HG02588 (cell line): ENCODE data around the gene BRAT1.

Experiments
- ATAC-seq: cut with Tn5 transposase; IDR thresholded peaks from one replicate; pipeline ENCODE4 v1.9.1; 2021; ENCODE audit warnings: mild to moderate bottlenecking, moderate library complexity; ENCODE audit not compliant: unreplicated experiment

The BRAT1 gene

DNA sequence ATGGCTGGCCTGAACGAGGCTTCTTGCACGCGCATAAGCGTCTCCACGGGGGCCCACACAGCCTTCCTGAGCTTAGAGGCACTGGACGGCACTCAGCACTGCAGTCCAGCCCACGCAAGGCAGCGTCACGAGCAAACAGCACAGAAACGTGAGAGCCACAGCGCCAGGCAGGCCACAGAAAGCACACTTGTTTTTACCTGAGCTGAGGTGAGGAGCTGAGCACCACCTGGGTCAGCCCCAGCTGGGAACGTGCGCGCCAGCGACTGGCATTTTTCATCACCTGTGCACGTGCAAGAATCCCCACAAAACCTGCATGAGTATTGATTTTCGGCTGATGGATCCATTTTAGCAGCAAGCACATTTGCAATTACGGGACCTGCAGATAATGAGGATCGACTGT is 30.1 kb upstream of the BRAT1 start:
- no peak for ATAC-seq

DNA sequence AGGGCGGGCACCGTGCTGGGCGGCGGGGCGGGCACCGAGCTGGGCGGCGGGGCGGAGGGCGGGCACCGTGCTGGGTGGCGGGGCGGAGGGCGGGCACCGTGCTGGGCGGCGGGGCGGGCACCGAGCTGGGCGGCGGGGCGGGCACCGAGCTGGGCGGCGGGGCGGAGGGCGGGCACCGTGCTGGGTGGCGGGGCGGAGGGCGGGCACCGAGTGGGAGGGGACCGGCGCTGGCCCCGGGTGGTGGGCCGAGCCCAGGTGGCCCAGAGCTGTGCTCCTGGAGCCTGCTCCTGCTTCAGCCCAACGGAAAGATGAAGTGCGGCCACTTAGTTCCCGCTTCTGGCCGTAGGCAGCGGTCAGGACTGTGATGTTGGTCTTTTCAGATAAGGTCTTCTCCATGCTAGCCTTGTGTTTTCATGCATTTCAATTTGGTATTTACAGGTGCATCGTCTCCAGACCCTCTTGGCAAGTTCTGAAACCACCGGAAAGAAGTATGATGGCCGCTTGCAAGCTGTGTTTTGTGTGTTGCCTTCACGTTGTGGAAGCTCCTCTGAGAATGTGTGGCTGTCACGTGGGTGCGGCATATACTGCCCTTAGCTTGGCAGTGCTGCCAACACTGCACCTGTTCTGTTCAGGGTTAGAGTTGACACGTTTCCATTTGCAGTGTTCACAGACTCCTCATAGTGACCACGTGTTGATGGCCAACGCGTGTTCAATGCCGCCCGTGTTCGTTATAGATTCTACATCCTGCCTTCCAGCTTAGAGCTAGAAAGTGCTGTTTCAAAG is 28.7 kb upstream of the BRAT1 start:
- no peak for ATAC-seq

DNA sequence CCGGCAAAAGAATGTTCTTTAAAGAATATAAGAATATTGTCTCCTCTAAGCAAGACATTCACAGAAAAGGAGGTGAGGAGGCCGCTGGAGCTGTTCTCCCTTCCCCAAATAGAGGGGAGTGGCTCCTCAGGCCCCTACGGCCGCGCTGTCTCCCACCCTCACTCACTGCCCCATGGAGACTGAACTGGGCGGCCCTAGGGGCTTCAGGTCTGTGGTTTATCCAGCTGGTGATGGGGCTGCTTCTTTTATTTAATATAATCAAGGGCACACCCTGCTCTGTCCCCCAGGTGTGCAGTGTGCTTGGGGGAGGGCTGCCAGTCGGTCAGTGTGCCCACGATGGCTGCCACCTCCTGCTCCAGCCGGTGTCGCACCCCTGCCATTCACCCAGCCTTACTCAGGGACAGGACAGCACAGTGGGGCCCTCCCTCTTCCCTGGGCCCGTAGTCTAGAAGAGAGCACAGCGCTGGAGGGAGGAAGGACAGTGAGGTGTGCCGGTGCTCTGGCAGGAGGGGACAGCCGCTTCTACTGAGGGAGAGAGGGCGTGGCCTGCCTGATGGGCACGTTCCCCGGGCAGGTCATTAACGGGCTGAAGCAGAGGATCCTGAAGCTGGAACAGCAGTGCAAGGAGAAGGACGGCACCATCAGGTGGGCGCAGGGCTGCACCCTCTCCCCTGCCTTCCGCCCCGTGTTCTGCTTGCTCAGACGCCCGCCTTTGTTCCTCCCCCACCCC is 26.8 kb upstream of the BRAT1 start:
- ATAC-seq: no peak

DNA sequence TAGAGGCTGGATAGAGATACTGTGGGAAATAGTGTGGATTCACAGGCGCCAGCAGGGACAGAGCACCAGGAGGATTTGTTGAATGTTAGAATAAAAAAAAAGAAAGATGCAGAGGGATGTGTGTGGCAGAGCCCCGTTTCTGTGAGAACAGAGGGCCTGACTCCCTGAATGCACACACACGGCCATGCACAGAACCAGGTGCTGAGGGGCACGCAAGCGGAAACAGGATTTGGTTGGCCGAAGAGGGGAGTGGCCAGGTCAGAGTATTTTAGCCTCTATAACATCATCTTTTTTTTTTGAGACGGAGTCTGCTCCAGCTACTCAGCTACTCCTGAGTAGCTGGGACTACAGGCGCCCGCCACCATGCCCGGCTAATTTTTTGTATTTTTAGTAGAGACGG is 25.3 kb upstream of the BRAT1 start:
- ATAC-seq: no peak

GRCh38 chr7:2577914-2578680 is 22.8 kb upstream of the BRAT1 start:
- ATAC-seq: no peak

DNA sequence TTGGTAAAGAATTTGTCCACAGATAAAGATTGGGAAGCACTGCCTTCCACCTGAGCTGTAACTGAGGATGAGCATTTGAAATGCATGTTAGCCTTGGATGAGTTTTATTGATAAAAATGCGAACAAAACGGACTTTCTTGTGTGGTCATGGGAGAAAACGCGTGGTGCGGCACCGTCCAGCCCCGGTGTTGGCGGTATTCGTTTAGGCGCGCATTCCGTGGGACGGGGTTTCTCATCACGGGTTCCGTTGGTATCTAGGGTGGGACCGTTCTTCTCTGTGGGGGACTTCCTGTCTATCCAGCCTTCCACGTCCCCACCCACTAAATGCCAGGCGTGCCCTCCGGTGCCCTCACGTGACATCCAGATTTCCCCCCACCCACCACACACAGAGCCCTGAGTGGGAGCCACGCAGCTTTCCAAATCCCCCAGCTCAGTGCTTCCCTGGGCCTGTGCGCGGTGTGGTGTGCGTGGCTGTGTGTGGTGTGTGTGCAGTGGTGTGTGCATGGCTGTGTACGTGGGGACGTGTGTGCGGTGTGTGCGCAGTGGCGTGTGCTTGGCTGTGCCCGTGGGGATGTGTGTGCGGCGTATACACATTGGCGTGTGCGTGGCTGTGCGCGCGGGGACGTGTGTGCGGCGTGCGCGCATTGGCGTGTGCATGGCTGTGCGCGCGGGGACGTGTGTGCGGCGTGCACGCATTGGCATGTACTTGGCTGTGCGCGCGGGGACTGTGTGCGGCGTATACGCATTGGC is 21.6 kb upstream of the BRAT1 start:
- ATAC-seq: no peak

- ATAC-seq: no peak
Measured at GRCh38 chr7:2575733-2576340, 20.5 kb upstream of the BRAT1 start.

DNA sequence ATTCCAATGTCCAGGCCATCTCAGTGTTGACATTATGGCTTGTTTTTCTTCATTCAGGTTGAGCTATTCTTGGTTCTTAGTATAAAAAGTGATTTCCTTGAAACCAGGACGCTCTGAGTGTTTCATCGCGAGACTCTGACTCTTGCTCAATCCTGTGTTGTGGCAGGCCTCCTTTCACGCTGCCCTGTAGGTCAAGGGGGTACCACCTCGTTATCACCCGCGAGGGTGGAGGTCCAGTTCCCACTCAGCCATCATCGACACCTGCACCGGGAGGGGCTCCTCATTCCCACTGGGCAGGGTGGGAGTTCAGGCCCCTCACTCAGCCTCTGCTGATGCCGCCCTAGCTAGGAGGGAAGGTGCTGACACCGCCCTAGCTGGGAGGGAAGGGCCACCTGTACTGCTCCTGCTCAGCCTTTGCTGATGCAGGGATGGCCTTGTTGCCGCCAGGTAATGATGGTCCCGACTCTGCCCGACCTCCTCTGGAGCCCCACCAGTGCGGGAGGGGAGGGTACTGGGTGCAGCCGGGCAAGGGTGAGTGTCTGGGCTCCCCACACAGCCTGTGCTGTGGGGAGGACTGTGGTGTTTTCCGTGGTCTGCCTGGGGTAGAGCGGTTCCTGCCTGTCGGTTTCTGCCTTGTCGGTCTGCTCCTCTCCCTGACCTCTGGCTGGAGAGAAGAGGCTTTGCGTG is 19.9 kb upstream of the BRAT1 start:
- no peak for ATAC-seq

GRCh38 chr7:2573761-2574160 is 18.4 kb upstream of the BRAT1 start:
- no peak for ATAC-seq

DNA sequence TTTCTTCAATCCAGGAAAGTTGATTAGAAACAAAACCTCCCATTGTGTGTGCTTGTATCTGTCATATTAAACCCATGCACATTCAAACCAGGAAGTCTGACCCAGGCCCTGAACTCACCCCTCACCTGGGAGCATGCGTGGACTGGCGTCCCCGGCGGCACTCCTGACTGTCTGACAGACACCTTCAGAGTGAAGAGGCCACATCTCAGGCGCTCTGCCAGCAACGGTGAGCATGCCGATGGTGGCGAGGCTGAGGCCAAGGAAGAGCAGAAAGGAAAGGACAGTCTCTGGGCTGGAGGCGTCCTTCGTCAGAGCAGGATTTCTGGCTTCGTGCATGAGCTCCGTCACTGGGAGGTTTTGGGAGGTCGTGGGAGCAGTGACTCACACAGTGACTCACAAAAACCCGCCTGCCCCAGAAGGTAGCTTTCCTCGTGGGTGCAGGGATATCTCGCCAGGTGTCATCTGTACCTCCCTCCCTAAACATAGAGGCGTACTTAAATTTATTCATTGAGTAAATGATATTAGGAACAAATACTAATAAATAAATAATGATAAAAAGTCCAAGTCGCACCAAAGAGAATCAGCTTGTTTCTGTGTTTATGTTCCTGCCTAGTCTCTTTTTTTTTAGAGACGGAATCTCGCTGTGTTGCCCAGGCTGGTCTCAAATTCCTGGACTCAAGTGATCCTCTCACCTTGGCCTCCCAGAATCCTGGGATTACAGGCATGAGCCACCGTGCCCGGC is 16.9 kb upstream of the BRAT1 start:
- ATAC-seq: no peak

- no peak for ATAC-seq
Measured at GRCh38 chr7:2571409-2571808, 16.1 kb upstream of the BRAT1 start.

GRCh38 chr7:2570021-2570420 is 14.7 kb upstream of the BRAT1 start:
- no peak for ATAC-seq

- no peak for ATAC-seq
Measured at GRCh38 chr7:2569421-2569820, 14.1 kb upstream of the BRAT1 start.

GRCh38 chr7:2568521-2569223 is 13.3 kb upstream of the BRAT1 start:
- ATAC-seq: no peak

GRCh38 chr7:2567679-2568278 is 12.5 kb upstream of the BRAT1 start:
- ATAC-seq: no peak

DNA sequence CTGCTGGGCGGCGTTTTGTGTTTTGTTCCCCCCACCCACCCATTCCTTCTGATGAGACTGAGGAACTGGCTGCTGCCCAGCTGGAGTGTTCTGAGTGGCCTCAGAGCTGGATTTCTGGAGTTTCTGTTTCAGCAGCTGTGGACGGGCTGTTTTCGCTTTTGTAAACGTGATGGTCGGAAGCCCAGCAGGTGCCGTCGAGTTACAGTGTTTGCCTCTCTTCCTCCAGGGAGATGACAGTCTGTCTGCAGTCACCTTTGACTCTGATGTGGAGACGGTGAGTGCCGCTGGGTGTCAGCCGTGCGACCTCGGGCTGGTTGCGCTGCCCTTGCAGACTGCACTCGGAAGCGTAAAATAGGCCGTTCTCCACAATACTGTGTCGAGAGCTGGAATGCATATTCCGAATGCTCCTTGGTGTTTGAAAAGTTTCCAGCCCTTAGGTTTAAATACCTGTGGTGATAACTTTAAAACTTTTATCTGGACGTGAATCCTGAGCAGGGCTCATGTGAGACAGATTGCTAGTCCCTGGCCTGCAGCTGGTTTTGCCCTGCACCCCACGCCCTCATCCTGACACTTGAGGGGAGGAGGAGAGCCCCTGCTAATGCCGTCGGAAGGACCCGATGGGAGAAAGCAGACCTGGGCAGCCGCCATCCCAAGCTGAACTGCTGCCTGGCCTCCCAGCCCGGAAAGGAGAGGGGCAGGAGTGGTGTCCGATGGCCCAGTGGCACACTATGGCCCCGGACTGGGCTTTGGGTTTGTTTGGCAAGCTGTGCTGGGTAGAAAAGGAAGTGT is 11.8 kb upstream of the BRAT1 start:
- peak; percentile 70 for ATAC-seq

GRCh38 chr7:2566348-2566889 is 11.1 kb upstream of the BRAT1 start:
- ATAC-seq: no peak
